Activated CD4-positive, CD25-positive, alpha-beta regulatory T cell treated with anti-CD3 and anti-CD28 coated beads, Interleukin-2, amount 50 U/mL, for 24 hours (primary cell): ENCODE data around the gene EFNA5.

Experiments used
- ATAC-seq, 2 donors: fragments of 150-1000 bp; cut with Tn5 transposase; one replicate each; pipeline ENCODE4 v1.10.0; 2021; ENCODE audit warnings: mild to moderate bottlenecking in 1 of 2, moderate library complexity in 1 of 2

Gene EFNA5

DNA sequence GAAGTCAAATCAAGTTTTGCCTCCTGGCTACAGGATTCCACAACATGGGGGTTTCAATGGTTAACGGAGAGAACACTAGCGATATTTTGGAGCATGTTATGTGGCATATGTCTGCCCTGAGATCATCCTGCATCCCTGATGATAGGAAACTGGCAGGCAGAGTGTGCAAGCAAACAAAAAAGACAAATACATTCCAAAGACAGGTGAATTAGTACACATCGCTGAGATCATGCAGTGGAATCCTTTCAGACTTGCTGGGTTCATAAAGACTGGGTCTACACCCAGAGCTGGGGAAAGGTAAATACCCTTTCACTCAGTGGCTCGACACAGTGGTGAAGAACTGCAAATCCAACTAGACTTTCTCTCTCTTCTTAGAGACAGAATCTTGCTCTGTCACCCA is 286.5 kb downstream of the EFNA5 start:
- no peak for ATAC-seq

DNA sequence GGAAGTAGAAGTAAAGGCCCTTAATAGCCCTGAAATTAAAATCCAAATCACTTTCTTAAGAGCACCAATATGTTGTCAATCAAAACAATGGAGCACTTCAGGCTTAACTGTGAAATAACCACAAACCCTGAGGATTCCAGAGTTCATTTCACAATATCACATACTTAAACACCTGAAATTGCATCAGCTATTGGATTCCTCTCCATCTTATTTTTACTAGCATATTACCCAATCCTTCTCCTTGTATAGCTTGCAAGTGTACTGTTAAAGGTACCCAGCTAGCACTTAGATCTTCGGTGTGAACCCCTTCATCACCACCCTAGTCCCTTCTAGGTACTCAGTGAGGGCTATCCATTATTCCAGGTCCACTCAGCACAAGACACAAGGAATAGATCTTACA is 287.3 kb downstream of the EFNA5 start:
- no peak for ATAC-seq

DNA sequence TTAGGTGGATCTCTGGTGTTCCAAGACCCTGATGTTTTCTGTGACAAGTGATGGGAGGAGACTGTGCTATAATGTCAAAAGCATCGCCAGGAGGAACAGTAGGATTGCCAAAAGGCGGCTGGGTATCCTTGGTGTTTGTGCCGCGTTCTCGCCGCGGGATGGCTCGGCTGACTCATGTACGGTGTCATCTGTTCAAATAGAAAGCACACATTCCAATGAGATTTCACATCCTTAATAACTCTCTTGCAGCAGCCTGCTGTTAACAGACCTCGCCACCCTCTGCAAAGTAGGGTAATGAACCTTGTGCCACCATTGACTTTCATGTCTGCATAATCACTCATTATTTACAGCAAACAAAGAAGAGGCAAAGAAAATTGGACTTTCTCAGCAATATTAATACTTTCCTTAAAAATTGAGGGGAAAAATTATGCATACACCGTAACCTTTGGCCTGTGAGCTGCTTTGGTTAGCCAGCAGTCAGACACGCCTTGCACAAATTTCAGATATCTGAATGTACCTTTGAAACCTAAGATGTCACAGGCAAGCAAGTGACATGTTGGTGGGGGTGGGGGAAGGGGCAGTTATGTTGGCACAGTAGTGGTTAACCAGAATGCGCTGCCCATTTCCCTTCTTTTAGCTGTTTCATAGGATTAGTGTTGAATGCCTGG is 289.4 kb downstream of the EFNA5 start:
- ATAC-seq, result no peak

DNA sequence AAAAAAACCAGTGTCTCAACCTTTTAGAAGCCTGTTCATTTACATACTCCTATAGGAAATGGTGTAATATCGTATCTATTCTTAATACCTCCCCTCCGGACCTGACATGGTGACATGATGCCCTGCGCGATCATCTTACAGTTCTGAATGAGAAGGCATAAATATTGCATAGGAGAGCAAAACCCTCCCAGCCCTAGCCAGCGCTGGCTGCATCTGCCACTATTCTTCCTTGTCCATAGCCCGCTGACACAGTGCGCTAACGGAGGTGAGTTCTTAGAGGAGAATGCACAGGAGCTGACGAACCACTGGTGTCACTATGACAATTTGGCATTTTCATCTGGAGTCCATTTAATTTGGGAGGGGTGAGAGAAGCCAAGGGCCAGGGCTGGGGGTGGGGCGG is 290.1 kb downstream of the EFNA5 start:
- no peak for ATAC-seq

DNA sequence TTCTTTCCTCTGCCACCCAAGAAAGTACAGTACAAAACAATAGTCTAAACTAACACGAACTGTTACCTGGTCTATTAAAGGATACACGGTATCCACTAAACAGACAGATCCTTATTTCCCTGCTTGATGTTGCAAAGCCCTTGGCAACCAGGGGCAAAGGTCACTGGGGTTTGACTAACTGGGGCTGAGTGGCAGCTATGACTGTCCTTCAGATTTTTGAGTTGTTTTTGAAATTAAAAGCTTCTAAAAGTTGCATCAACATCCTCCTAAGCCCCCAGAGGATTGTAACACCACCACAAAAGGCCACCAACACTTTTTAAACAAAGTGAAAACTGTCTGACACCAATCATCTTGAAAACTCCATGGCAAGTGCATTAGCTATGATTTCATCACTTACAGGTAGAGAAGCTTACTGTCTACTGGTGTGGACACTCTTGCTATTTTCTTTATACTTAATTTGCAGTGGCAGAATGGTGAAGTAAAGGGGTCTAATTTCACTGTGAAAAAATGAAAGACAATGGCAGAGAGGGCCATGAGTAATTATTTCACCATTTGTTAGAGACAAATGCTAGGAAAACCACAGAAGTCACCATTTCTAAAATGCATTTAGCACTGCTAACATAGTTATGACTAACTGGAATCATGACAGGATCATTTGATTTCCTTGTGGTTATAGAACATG is 292.4 kb downstream of the EFNA5 start:
- no peak for ATAC-seq

DNA sequence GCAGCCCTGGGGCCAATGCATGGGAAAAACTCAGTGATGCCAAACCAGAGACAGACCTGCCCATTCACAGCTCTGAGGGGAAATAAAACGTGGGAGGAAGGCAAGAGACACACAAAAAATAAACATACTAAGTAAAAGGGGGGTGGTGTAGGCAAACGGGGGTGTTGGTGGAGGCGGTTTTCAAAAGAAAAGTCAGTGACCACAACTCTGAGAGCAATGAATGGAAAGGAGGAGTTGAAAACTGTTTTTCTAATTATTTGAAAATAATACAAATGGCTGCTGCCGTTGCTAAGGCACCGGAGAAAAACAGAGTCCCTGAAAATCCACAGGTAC is 293.5 kb downstream of the EFNA5 start:
- no peak for ATAC-seq

DNA sequence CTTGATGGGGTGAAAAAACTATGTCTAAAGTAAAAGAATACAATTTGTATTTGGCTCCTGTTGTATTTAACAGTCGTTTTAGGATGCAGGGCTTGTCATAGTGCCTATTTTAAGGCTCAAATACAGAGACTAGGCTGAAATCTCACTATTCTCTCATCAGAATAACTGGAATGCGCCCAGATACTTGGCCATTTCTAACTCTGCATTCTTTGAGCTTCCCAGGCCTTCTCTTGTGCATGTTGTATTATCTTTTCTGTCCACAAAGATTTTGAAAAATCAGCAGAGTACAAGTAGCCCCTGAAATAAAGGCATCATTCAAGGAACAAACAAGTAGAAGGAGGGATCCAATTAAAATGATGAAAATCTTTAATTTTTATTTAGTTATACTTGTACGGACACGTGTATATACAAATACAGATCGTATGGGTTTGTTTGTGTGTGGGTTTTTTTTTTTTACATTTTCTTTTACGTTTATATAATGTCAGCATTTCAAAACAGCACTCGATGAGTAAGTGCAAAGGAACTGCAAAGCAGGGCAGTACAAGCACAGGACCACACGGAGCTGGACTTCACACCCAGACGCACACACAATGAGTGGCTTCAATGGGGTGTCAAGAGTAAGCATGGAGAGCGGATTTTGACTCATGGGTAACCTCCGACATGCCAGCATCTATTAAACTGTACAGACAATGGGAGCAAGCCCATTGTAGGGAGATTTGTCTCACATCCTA is 294.0 kb downstream of the EFNA5 start:
- no peak for ATAC-seq

DNA sequence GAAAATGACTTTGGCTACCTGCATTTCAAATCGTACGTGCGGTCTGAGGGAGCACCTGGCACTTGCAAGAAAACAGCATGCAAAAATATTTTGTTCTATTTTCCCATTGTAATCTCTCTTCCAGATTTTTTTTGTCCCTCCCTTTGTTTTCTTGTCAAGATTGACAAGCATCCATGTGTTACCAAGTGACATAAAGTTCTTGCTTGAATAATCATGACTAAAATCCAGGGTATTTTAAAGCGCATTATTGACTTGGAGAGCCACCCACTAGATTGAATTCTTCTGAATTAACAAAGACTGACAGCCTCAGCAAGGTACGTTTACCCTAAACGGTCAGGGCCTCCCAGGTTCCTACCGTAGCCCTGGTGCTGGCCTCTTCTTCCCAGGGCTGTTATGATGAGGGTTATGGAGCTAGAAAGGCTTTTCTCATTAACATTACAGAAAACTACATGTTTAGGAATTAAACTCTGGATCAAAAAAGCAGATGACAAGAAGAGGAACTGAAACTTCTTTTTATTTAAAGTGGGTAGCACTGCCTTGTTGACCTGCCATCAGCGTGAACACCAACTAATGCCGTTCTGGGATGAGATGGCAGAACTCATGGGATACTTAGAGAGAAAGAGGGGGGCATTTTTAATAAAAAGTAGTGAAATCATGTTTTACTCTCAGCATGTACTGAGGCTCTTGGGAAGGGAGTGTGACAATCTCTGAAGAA is 297.0 kb downstream of the EFNA5 start:
- no peak for ATAC-seq

DNA sequence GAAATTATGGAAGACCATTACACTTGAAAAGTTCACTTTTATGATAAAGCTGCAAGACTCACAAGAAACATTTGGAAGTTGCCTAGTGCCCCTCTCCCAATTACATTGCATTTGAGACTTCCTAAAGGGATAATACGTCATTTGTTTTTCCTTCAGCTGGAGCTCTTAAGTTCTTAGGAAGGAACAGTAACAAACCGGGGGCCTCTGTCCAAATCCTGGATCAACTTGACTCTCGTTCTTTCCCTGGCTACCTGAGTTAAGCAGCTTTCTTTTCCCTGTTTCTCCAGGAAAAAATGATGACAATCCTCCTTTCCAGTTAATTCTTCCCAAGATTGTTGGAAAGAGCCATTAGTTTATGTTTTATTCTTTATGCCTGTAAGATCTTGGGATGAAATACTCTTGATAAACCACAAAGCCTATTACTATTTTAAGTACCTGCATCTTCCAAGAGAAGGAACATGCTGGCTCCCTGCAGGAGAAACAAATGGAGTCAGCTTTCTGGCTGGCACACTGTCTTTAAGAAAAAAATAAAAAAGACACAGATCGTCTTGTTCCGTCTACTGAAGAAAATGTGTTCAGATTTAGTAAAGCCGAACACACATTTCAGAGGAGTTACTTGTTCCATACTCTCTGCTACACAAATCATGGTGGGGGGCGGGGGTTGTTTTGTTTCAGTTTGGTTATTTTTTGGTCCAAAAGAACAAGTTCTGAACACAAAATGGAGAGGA is 297.9 kb downstream of the EFNA5 start:
- no peak for ATAC-seq

DNA sequence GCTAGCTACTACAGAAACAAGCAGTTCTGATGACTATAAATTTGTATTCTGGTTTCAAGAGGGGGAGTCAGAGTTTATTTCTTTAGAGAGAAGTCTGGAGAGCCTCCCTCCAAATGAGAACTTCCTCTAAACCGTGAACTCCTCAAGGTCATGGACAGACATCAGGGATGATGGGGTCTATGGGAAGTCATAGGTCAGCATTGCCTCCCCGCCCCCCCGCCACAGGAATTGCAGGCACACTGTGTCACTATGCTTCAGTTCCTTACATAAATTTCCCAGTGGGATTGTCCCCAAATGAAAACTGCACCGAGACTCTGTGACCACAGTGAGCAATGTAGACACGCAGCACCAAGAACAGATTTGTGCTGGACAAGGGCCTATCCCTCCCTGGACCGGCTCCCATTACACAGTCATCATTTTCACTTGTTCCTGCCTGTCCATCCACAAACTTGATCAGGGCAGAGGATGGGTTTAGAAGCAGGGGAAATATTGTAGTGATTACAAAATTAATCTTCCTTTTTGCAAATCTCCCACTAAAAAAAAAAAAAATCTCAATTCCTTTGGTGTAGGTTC is 300.3 kb downstream of the EFNA5 start:
- ATAC-seq, result no peak

DNA sequence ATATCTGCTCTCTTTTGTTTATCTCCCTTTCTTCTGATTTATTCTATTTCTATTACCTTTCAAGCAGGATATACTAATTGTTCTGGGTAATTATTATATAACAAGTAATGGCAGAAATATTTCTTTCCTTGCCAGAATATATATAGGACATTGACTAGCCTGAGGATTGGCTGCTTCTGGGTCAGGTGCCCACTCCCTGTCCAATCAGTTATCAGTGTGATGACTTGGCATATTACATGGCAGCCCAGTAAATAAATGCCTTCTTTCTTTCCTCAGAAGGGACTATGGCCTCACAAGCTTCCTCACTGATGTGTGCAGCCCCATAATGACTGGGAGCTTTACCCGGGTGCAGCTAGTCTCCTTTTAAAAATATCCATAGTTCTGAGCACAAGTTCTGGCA is 301.1 kb downstream of the EFNA5 start:
- no peak for ATAC-seq

DNA sequence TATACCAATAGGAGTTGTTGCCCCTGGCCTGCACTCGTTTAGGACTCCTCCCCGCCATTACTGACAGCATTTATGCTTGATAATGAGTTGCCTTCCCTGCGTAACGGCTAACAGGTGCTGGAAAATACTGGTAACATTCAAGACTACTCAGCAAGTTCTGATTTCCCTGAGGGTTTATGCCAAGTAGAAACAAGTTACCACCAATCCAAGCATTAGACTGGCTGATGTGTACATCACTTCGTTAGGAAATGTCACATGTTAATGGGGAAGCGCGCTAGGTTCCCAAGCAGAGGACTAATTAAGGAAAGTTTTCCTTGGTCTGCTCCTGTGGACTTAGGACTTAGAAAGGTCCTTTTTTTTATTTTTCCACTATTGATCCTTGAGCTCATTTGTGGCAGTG is 302.1 kb downstream of the EFNA5 start:
- no peak for ATAC-seq

DNA sequence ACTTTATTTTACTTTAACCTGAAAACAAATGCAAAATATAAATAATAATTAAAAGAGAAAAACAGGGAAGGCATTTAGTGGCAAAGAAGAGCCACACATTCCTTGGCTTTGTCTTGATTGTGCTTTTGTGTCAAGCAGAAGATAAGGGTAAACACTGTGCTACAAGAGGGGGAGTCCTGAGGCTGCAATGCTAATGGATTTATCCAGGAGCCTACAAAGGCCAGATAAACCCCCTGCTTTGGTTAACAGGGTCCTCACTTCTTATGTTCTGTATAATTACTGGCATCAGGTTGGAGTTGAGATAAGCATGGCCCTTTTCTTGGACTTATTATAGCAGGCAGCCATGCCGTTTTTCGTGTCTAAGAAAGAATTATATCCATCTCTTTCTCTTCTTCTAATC is 302.8 kb downstream of the EFNA5 start:
- ATAC-seq, result no peak

DNA sequence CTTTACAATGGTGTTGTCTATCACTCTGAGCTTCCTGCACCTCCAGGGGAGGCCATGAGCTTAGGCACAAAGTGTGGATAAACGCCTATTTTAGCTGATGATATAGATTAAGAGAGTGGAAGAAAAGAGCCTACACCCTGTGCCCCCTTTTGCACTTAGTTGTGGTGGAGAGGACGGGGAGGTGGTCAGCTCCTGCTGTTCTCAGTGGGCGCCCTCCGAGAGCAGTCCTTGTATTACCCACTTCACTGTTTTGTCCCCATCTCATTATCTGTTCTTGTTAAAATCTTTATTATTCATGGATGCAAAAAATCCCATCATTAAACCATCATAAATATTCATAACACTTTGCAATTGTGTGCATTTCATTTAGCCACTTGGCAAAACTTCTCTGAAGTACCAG is 303.3 kb downstream of the EFNA5 start:
- no peak for ATAC-seq

DNA sequence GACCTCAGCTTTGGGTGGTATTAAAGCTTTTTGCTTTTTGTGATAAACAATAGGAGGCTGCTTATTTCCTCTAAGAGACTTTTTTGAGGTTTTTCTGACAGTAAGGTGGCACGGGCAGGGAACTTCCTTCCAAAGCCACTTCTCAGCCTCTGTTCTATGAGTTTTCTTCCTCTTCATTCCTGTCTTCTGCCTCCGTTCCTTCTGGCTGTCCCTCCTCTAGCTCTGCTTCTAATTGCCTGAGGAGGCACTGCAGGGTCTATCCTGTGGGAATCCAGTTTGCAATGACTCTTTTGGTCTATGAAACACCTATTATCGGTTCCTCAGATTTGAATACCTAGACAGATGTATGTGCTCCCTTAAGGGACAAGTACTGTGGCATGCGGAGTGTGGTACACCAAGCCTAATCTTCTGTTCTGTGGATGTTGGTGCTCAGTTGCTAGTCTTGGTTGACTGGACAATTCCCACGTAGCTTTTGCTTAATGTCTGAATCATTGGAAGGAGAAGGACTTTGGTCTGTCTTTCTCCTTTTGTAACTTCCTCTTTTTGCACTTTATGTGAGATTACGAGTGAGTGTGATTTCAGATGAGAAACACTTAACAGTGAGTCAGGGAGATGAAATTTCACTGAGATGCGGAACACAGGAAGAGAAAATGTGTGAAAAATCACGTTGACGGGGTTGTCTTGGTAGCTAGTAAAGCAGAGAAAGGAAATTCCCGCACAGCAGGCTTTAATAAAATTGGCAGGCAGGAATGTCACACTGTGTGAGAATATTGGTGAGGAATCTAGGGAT is 305.2 kb downstream of the EFNA5 start:
- ATAC-seq, result no peak

DNA sequence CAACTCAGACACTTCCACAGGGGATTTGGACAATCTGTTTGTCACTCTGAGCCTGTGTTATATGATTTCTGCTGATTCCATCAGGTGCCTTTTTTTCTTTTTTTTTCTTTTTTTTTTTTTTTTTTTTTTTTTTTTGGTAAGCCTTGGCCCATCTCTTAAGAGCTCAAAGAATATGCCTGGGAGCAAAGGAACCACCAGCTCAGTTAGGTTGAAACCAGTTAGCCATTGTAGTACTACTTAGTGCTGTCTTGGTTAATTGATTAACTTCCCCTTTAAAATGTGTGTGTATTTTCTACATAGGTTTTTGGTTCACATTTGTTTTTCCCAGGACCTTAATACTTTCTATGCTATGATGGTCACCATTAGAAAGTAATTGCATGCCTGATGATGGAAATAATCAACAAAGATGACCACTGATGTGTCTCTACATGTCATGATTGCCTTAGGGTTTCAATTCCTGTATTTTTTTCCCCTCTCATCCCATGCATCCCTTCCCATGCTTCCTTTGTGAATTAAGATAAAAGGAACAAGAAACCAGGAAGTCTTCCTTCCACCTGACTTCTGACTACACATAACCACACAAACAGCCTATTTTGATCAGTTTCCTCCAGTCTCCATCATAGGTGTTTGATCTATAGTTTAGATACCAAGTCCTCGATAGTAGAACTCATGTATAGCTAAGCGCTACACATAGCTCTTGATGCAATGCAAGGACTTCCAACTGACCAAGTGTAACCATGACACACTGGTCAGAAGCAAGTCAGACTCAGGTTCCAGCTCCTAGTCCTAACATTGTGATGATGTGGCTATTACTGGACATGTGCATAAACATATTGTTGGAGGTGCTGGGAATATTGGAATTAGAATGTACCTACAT is 306.1 kb downstream of the EFNA5 start:
- no peak for ATAC-seq

DNA sequence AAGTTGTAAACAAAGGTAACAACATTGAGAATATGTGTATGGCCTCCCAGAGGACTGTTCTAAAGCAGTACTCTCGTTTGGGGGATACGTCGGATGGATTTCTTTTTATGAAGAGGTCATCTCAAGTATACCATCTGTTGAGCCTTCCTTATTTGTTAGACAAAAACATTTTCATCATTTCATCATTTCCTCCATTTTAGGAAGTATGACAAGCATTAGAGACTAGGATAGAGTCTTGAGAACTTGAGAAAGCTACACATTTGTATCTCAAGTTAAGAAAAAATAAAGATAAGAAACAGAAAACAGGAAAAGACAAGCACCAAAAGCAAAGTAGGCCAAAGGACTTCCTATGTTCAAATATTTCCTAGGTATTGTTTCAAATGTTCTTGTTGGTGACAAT is 307.0 kb downstream of the EFNA5 start:
- ATAC-seq, result no peak

DNA sequence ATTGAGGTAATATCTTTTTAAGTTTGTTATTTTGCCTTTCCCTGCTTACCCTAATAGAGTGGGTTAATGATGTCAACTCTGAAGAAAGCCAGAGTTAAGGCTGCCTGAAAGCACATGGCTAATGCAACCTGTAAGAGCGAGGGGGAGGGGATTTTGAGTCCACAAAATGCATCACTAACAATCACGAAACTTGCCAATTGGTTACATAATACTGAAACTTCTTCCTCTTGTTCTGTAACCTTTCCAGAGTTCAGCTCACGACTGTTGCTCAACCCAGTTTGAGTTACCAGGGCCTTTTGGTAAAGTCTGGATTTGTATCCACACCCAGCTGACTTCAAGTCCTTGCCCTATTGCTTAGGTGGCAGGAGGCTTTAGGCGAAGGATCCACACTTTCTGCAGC is 308.8 kb downstream of the EFNA5 start:
- no peak for ATAC-seq

DNA sequence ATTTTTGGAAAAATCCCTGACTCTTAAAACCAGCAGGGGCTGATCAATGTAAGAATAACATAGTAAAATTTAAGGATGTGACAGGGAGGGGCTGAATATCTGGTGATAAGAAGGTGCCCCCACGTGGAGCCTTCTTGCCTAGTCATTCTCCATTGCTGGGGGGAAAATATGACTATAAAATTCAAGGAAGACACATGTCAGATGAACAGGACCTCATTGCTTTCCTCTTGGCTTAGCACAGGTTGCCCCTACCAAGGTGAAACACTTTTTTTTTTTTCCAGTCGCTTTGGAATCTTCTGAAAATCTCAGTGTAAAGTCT is 310.9 kb downstream of the EFNA5 start:
- no peak for ATAC-seq

DNA sequence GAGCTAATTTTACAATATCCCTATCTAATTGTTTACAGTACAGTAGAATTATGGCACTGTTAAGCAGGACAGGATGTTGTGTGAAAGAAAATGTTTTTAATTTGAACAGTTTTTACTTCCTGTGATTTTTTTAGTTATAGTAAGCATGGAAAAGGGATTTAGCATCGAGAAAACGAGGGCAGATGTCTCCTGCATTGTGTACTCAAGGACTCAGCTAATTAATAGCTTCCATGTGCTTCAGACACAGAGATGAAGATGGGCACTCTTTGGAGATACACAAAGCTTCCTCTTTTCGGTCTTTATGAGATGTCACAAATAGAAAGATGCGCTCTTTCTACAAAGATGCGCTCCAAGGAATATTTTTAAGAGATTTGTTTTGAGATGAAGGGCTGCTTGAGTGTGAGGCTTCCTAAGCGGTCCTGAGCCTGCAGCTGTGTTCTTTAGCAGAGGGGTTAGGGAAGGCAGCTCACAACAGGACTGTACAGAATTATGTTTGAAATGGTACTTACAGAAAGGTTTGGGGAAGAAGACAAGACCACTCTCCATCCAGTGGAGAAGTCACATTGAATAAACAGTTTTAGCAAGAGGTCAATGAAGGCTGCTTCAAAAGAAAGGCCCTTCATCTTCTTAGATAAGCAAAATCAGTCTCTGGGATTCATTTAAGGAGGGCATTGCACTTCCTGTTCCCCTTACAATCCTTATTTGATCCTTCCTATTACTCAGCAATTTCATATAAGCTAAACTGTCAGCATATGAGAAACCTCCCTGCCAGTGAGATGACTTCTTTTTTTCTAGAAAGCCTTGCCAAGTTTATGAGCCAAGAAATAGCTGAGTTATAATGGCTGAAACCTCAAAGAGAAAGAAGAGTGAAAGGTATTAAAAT is 311.5 kb downstream of the EFNA5 start:
- no peak for ATAC-seq
